Lung microvascular endothelial cell (primary cell): Measurements from ENCODE around the gene PLA2G4B. TPM values are rescaled to one million over a fixed set of nuclear protein-coding genes. Genes with fewer than 3 reads are reported as not detected.
"Not testable (repeated sequence)": the region's sequence is repeated elsewhere in the genome, so short reads cannot be mapped to it uniquely, and the experiment has no call there.

ENCODE experiments used
- DNase-seq, 2 donors: peaks; one replicate each; pipeline versions ENCODE4 v3.0.0 to v3.0.0-alpha.2; 2010; ENCODE audit warnings: low read depth in 2 of 2
- total RNA-seq: library from RNA; depleted of rRNA; stranded (reverse); fragments of >200 nt; gene quantifications from 2 replicates; pipeline ENCODE4 v1.2.1, GENCODE V29; 2014

The PLA2G4B gene
- total RNA-seq, 1 donor from 2014 or later = 0.20 TPM

- DNase-seq = no peak
These were observed 11.3 kb upstream of the PLA2G4B start for GRCh38 chr15:41827290-41827879.

GRCh38 chr15:41827880-41828806, 10.5 kb upstream of the PLA2G4B start, which contains the start of gene JMJD7:
Gene JMJD7 (plus strand): TSS chr15:41828092. CDS start chr15:41828125, 33 bp downstream.
- DNase-seq = peak; percentile 89 to 92

- no peak for DNase-seq
These were observed 9.9 kb upstream of the PLA2G4B start for GRCh38 chr15:41828807-41829141.

GRCh38 chr15:41829959-41830646, 8.5 kb upstream of the PLA2G4B start:
- no peak for DNase-seq

GRCh38 chr15:41831291-41831690, 7.4 kb upstream of the PLA2G4B start:
- not testable (repeated sequence) for DNase-seq

GRCh38 chr15:41832208-41832607, 6.4 kb upstream of the PLA2G4B start:
- DNase-seq = no peak

GRCh38 chr15:41832875-41833274, 5.8 kb upstream of the PLA2G4B start:
- no peak for DNase-seq

- DNase-seq = no peak
These were observed 4.6 kb upstream of the PLA2G4B start for GRCh38 chr15:41834096-41834495.

GRCh38 chr15:41836073-41836472, 2.6 kb upstream of the PLA2G4B start:
- no peak for DNase-seq

GRCh38 chr15:41836713-41837454, 1.8 kb upstream of the PLA2G4B start:
- no peak for DNase-seq

GRCh38 chr15:41839781-41840491, 1.3 kb downstream of the PLA2G4B start:
- DNase-seq = no peak

GRCh38 chr15:41840673-41841072, 2.0 kb downstream of the PLA2G4B start:
- DNase-seq = no peak

- no peak for DNase-seq
These were observed 2.5 kb downstream of the PLA2G4B start for GRCh38 chr15:41841131-41841530.

- no peak for DNase-seq
These were observed 3.6 kb downstream of the PLA2G4B start for GRCh38 chr15:41842229-41842628.

GRCh38 chr15:41843571-41843970, 4.9 kb downstream of the PLA2G4B start:
- DNase-seq = no peak

- no peak for DNase-seq
These were observed 6.2 kb downstream of the PLA2G4B start for GRCh38 chr15:41844814-41845213.

- DNase-seq = no peak
These were observed 8.6 kb downstream of the PLA2G4B start for GRCh38 chr15:41847206-41847605.

GRCh38 chr15:41847981-41848380, 9.3 kb downstream of the PLA2G4B start:
- DNase-seq = no peak

- no peak for DNase-seq
These were observed 10.0 kb downstream of the PLA2G4B start for GRCh38 chr15:41848631-41849030.

GRCh38 chr15:41849204-41849603, 10.6 kb downstream of the PLA2G4B start:
- DNase-seq = no peak

GRCh38 chr15:41849861-41850260, 11.2 kb downstream of the PLA2G4B start:
- DNase-seq = no peak
